CD4-positive, alpha-beta T cell (primary cell): ENCODE results near the gene PCED1B. TPM values are rescaled to one million over a fixed set of nuclear protein-coding genes. Genes with fewer than 3 reads are reported as not detected.

Experiments
- ATAC-seq: fragments of 200-7000 bp; cut with Tn5 transposase; one replicate; pipeline ENCODE4 v1.10.0; 2022; ENCODE audit warnings: mild to moderate bottlenecking; ENCODE audit not compliant: poor library complexity
- CTCF ChIA-PET: fragments of 350-600 bp; sonication (Branson Sonifier 250); formaldehyde crosslinking; loops from one replicate; lab custom pipeline; 2021; ENCODE audit warnings: antibody characterized with exemption, inconsistent platforms; lab: Charles Lee
- POLR2A ChIA-PET: fragments of 350-600 bp; sonication (Branson Sonifier 250); formaldehyde crosslinking; loops from one replicate; lab custom pipeline; 2021; ENCODE audit warnings: antibody characterized with exemption, inconsistent platforms; lab: Charles Lee
- DNase-seq, 14 experiments: peaks; one replicate each; pipeline ENCODE4 v3.0.0-alpha.2; 2013 to 2020; ENCODE audit warnings: mixed read lengths in 2 of 14
- H3K27ac ChIP-seq, 2 donors: one replicate each; pipeline versions ENCODE4 v1.5.1 to v1.7.0; 2013; ENCODE audit warnings: low read length in 2 of 2, low read depth in 1 of 2, mild to moderate bottlenecking in 1 of 2
- H3K27me3 ChIP-seq, 2 experiments: 1 replicate in 1 of 2; 2 replicates in 1 of 2; pipeline versions ENCODE4 v1.6.1 to v1.7.0; 2013; ENCODE audit warnings: low read length in 2 of 2, control low read depth in 1 of 2, mild to moderate bottlenecking in 1 of 2, moderate library complexity in 1 of 2; ENCODE audit not compliant: insufficient read depth in 2 of 2, control insufficient read depth in 1 of 2
- H3K36me3 ChIP-seq: one replicate; pipeline ENCODE4 v1.6.1; 2013; ENCODE audit warnings: low read length, control low read depth; ENCODE audit not compliant: insufficient read depth
- H3K4me1 ChIP-seq: one replicate; pipeline ENCODE4 v1.6.1; 2013; ENCODE audit warnings: low read length, control low read depth; ENCODE audit not compliant: insufficient read depth
- H3K4me3 ChIP-seq: one replicate; pipeline ENCODE4 v1.5.1; 2013; ENCODE audit warnings: mild to moderate bottlenecking, low read length, moderate library complexity
- H3K9me3 ChIP-seq, 2 experiments: 1 replicate in 1 of 2; 2 replicates in 1 of 2; pipeline versions ENCODE4 v1.6.1 to v1.7.0; 2013; ENCODE audit warnings: low read length in 2 of 2, mild to moderate bottlenecking in 2 of 2, control low read depth in 1 of 2, moderate library complexity in 1 of 2; ENCODE audit not compliant: control insufficient read depth in 1 of 2, insufficient read depth in 1 of 2
- H3K27ac Mint-ChIP-seq: one replicate; pipeline ENCODE4 v1.8.0; 2020; ENCODE audit warnings: mixed read lengths
- H3K27me3 Mint-ChIP-seq: one replicate; pipeline ENCODE4 v1.8.0; 2021; ENCODE audit warnings: mixed read lengths
- H3K36me3 Mint-ChIP-seq: one replicate; pipeline ENCODE4 v1.8.0; 2021; ENCODE audit warnings: low read depth, mixed read lengths
- H3K4me1 Mint-ChIP-seq: one replicate; pipeline ENCODE4 v1.8.0; 2021; ENCODE audit warnings: low read depth, mixed read lengths
- H3K4me3 Mint-ChIP-seq: one replicate; pipeline ENCODE4 v1.8.0; 2020; ENCODE audit warnings: mild to moderate bottlenecking, mixed read lengths
- H3K9me3 Mint-ChIP-seq: one replicate; pipeline ENCODE4 v1.8.0; 2020; ENCODE audit warnings: mixed read lengths
- intact Hi-C, 2 experiments: fragments of 100-400 bp; cut with DNase I in 1 of 2; cut with micrococcal nuclease in 1 of 2; formaldehyde crosslinking; loops; one replicate each; pipeline versions ENCODE4 v1.15.1 to v1.9.0; 2023 to 2025; cut with DNase I, micrococcal nuclease
- total RNA-seq, 174 experiments: library from RNA in 2 of 174; stranded (reverse) in 2 of 174; gene quantifications; one replicate each; pipeline ENCODE4 v1.2.3 and lab custom pipeline; 2021 to 2026
- TF ChIP-seq, protein P1 (sequence below): fragments of 200-600 bp; IDR thresholded peaks from one replicate; pipeline ENCODE4 v1.8.0; 2022; ENCODE audit warnings: antibody characterized with exemption, mild to moderate bottlenecking

The PCED1B gene
- total RNA-seq, 2 experiments from 2014 or later: 18.7 to 20.0 TPM

DNA sequence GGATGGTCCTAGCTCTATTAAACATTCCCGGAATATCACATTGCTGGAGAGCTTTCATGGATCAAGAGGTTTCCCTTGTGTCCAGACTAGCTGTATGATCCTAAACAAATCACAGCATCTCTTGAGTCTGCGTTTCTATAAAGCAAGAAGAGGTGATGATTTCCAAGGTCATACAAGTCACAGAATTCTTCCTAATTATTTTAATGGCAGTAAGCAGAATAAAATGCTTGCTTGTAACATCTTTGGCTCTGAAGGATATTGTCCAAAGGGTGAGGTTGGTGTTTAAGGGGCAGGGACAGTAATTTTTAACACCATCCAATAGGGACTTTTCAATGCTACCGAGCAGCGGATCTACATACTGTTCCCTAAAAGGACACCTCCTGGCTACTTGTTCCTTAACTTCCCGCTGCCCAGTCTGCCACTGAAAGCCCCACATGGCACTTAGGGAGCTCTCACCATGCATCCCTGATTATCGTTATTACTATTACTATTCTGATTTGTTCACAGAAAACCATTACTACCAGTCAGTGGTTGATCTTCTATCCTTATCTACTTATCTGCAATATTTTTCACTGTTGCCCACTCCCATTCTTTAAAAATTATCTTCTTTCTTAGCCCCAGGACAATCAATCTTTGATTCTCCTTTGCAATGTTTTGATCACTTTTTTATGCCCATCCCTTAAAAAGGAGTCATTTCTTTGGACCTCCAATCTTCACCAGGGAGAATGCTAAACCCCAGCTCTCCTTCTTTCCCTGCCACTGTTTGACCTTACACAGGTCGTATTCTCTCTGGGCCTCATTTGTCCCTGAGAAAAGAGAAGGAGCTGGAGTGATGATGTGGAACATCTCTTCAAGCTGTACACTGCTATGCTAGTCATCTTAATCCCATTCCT, 4.0 kb upstream of the PCED1B start:
- intact Hi-C loops: loop anchor here in 1 of 2 experiments (5.0 kb wide), 2 partner anchors 232 to 322 kb away; no protein-coding TSS in a partner anchor
- peaks cover 15% of the 10 kb centered on the region for H3K36me3 Mint-ChIP-seq

DNA sequence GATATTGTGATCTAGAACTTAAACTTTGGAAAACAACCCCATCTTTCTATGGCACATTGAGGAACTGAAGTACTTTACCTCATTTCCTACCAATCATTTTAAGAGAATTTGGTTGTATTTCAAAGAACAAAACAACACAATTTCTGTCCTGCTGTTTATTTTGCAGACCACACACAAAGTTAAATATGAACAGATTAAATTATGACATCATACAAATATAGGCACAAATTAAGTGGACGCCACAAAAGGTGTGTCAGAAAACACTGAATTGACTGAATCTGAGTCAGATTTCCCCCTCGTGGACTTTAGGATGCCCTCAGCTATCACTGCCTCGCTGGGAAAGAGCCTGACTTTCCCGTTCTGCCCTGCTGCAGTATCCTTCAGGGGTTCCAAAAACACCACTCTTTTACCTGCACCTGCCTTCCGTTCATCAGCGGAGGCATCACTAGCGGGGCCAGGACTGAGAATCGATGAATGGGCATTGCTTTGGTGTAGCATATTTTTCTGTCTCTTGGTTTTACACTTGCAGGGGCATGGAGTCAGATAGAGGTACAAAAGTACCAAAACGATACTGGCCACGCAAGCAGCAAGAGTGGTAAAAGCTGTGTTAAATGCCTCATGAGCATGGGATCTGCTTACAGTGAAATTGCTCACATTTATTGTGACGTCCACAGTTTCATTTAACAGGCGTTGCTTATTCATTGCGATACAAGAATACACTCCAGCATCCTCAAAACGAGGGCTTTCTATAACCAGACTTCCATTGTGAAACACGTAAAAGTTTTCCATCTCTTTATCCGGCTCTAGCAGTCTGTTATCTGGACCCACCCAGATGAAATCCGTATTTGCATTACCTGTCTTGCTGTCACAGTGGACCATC, 2.0 kb upstream of the PCED1B start:
- Histone ChIP-seq H3K27me3 (no peaks in the 10 kb centered on the region), H3K27ac (no peak overlapping the region), H3K36me3 (no peaks in the 10 kb centered on the region), H3K4me3 (no peak overlapping the region), H3K9me3 (no peaks in the 10 kb centered on the region), H3K4me1 (peaks cover 25% of the 10 kb centered on the region)
- ChIA-PET POLR2A (interaction anchor here (1.0 to 4.9 kb wide), 7 partner anchors 7 to 808 kb away, joined by 3 to 43 read pairs (median 8); partner anchors contain the start of gene SLC38A1), CTCF (no interaction called here)
- intact Hi-C loops: loop anchor here (2.0 to 5.0 kb wide), 3 partner anchors 229 to 320 kb away; no protein-coding TSS in a partner anchor
- Mint-ChIP-seq H3K27me3 (no peaks in the 10 kb centered on the region), H3K27ac (peak overlapping the region; percentile 86), H3K4me1 (peaks cover 66% of the 10 kb centered on the region), H3K9me3 (no peaks in the 10 kb centered on the region), H3K36me3 (peaks cover 19% of the 10 kb centered on the region), H3K4me3 (peak overlapping the region; percentile 92)
- DNase-seq (no peak), ATAC-seq (no peak)
- TF ChIP-seq, protein P1, sequence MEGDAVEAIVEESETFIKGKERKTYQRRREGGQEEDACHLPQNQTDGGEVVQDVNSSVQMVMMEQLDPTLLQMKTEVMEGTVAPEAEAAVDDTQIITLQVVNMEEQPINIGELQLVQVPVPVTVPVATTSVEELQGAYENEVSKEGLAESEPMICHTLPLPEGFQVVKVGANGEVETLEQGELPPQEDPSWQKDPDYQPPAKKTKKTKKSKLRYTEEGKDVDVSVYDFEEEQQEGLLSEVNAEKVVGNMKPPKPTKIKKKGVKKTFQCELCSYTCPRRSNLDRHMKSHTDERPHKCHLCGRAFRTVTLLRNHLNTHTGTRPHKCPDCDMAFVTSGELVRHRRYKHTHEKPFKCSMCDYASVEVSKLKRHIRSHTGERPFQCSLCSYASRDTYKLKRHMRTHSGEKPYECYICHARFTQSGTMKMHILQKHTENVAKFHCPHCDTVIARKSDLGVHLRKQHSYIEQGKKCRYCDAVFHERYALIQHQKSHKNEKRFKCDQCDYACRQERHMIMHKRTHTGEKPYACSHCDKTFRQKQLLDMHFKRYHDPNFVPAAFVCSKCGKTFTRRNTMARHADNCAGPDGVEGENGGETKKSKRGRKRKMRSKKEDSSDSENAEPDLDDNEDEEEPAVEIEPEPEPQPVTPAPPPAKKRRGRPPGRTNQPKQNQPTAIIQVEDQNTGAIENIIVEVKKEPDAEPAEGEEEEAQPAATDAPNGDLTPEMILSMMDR: no peak

More for the DNA sequence above, 4.0 kb upstream of the PCED1B start:
- H3K4me1 ChIP-seq: peaks cover 19% of the 10 kb centered on the region
- no peak for DNase-seq
- Mint-ChIP-seq H3K9me3 (no peaks in the 10 kb centered on the region), H3K27me3 (no peaks in the 10 kb centered on the region), H3K4me1 (peaks cover 50% of the 10 kb centered on the region), H3K4me3 (no peak overlapping the region), H3K27ac (no peak overlapping the region)
- TF ChIP-seq, protein P1: no peak
- ATAC-seq: no peak
- no peaks in the 10 kb centered on the region for H3K27me3 ChIP-seq
- H3K36me3 ChIP-seq: no peaks in the 10 kb centered on the region
- no peaks in the 10 kb centered on the region for H3K9me3 ChIP-seq
- POLR2A ChIA-PET: no interaction called here
- CTCF ChIA-PET: interaction anchor here (1.2 kb wide), 1 partner anchor 322 kb away, joined by 3 read pairs; no protein-coding TSS in a partner anchor
- H3K4me3 ChIP-seq: no peak overlapping the region
- H3K27ac ChIP-seq: no peak overlapping the region

DNA sequence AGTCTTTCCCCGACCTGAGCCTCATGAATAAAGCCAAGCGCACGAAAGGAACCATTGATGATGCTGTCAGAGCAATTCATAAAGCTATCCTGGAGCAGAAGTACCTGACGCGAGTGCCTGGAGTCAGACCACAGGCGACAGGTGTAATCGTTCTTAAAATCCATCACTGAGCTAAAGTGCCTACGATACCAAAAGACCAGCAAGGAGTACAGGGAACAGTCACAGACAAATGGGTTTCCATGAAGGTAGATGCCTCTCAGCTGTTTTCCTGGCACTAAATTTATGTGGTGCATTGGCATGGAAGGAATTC, 1.4 kb upstream of the PCED1B start:
- ATAC-seq (no peak), DNase-seq (no peak)
- Histone ChIP-seq H3K4me1 (peaks cover 26% of the 10 kb centered on the region), H3K9me3 (no peaks in the 10 kb centered on the region), H3K36me3 (no peaks in the 10 kb centered on the region), H3K27ac (no peak overlapping the region), H3K4me3 (no peak overlapping the region), H3K27me3 (no peaks in the 10 kb centered on the region)
- peak overlapping the region; percentile 86 for H3K27ac Mint-ChIP-seq
- ChIA-PET CTCF (interaction anchor here (0.8 to 3.5 kb wide), 4 partner anchors 42 to 320 kb away, joined by 3 to 11 read pairs (median 4); no protein-coding TSS in a partner anchor), POLR2A (interaction anchor here (0.6 to 4.9 kb wide), 13 partner anchors 8 to 809 kb away, joined by 3 to 43 read pairs (median 5); partner anchors contain the start of gene SLC38A1)
- no peaks in the 10 kb centered on the region for H3K9me3 Mint-ChIP-seq
- H3K36me3 Mint-ChIP-seq: peaks cover 19% of the 10 kb centered on the region
- H3K27me3 Mint-ChIP-seq: no peaks in the 10 kb centered on the region
- peak overlapping the region; percentile 92 for H3K4me3 Mint-ChIP-seq
- intact Hi-C loops: loop anchor here (2.0 to 5.0 kb wide), 3 partner anchors 229 to 319 kb away; no protein-coding TSS in a partner anchor
- TF ChIP-seq, protein P1: no peak
- peaks cover 71% of the 10 kb centered on the region for H3K4me1 Mint-ChIP-seq
